HL-60 (cell line): ENCODE measurements around the gene PSMD11.

Experiments used
- CTCF ChIP-seq: IDR thresholded peaks from one replicate; pipeline ENCODE4 v1.5.1; 2011; ENCODE audit warnings: low read length, control low read depth, inconsistent platforms; ENCODE audit not compliant: insufficient read depth
- POLR2AphosphoS5 ChIP-seq: IDR thresholded peaks from 2 replicates; pipeline ENCODE4 v1.6.1; 2012; ENCODE audit warnings: low read depth

DNA sequence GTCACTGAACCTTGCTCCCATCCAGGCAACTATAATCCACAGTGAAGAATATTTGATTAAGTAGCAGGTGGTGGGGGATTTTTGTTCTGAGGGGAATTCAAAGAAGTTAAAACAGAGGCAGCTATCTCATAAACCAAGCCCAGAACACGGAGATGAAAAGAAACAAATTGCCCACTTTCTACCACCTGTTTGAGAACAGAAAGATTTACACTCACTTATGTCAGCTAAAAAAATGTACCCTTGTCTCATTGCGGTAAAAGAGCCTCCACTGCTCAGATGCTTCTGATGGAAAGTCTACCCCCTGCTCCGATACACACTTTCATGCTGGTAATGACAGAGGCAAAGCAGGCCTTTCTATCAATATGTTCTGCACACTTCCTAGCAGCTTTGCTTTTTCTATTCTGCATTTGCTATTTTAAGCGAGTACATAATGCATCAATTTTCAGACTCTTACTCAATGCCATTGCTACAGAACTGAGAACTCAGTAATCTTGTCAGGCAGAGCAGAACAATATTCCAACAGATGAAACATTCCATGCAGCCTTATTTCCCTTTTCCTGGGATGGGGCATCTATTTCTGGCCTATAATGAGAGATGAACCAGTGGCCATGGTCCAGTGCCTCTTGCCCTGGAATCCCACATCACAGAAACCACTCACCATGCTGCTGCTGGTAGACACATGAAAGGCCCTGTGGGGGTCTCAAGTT, 71.5 kb downstream of the PSMD11 start:
- TF ChIP-seq CTCF (no peak), POLR2AphosphoS5 (no peak)
